B cell (primary cell): Measurements from ENCODE around the gene ZNF575. TPM values are rescaled to one million over a fixed set of nuclear protein-coding genes. Genes with fewer than 3 reads are reported as not detected.

Experiments used
- ATAC-seq: fragments of 200-7000 bp; cut with Tn5 transposase; one replicate; pipeline ENCODE4 v1.10.0; 2021; ENCODE audit warnings: low read depth, mild to moderate bottlenecking, moderate number of reproducible peaks, moderate library complexity
- CTCF ChIA-PET: fragments of 350-600 bp; sonication (Branson Sonifier 250); formaldehyde crosslinking; loops from one replicate; lab custom pipeline; 2021; ENCODE audit warnings: antibody characterized with exemption, inconsistent platforms; lab: Charles Lee
- POLR2A ChIA-PET: fragments of 350-600 bp; sonication (Branson Sonifier 250); formaldehyde crosslinking; loops from one replicate; lab custom pipeline; 2021; ENCODE audit warnings: antibody characterized with exemption; lab: Charles Lee
- DNase-seq: peaks from one replicate; pipeline ENCODE4 v3.0.0; 2013
- H2AFZ ChIP-seq: 2 replicates; pipeline ENCODE4 v1.6.1; 2012; ENCODE audit warnings: mild to moderate bottlenecking, low read depth, low read length; ENCODE audit not compliant: insufficient read depth, poor library complexity, severe bottlenecking
- H3K27ac ChIP-seq, 2 donors: 1 replicate in 1 of 2; 2 replicates in 1 of 2; pipeline ENCODE4 v1.5.1; 2012 to 2013; ENCODE audit warnings: low read length in 2 of 2, mild to moderate bottlenecking in 2 of 2, moderate library complexity in 1 of 2
- H3K27me3 ChIP-seq, 4 experiments: fragments of 200-600 bp in 1 of 4; sonication (generic) in 1 of 4; replicated peaks in 1 of 4; 1 replicate in 2 of 4; 2 replicates in 2 of 4; pipeline versions ENCODE4 v1.6.1 to v1.7.0; 2013 to 2016; ENCODE audit warnings: low read length in 3 of 4, mild to moderate bottlenecking in 2 of 4, mixed read lengths in 1 of 4, moderate library complexity in 1 of 4; ENCODE audit not compliant: insufficient read depth in 4 of 4, control insufficient read depth in 3 of 4; ENCODE audit errors: control extremely low read depth in 1 of 4
- H3K36me3 ChIP-seq, 2 experiments: replicated peaks in 1 of 2; 1 replicate in 1 of 2; 2 replicates in 1 of 2; pipeline versions ENCODE4 v1.6.1 to v1.7.1; 2013; ENCODE audit warnings: low read length in 1 of 2; ENCODE audit not compliant: insufficient read depth in 2 of 2, control insufficient read depth in 1 of 2; ENCODE audit errors: control extremely low read depth in 1 of 2, extremely low read depth in 1 of 2
- H3K4me1 ChIP-seq, 2 donors: fragments of 200-600 bp in 1 of 2; sonication (generic) in 1 of 2; 1 replicate in 1 of 2; 2 replicates in 1 of 2; pipeline versions ENCODE4 v1.5.1 to v1.6.1; 2013 to 2017; ENCODE audit warnings: low read length in 2 of 2; ENCODE audit not compliant: control insufficient read depth in 2 of 2, insufficient read depth in 2 of 2
- H3K4me2 ChIP-seq: replicated peaks from 2 replicates; pipeline ENCODE3; 2012; ENCODE audit warnings: mild to moderate bottlenecking, low read depth, low read length; ENCODE audit not compliant: poor library complexity, severe bottlenecking
- H3K4me3 ChIP-seq, 5 experiments: fragments of 200-600 bp in 1 of 5; sonication (generic) in 1 of 5; 1 replicate in 3 of 5; 2 replicates in 2 of 5; pipeline versions ENCODE4 v1.5.1 to v1.7.0; 2011 to 2016; ENCODE audit warnings: low read length in 4 of 5, mild to moderate bottlenecking in 4 of 5, low read depth in 2 of 5, control low read depth in 1 of 5, moderate library complexity in 1 of 5; ENCODE audit not compliant: insufficient read depth in 1 of 5; ENCODE audit errors: control extremely low read depth in 1 of 5, extremely low read depth in 1 of 5
- H3K79me2 ChIP-seq: fragments of 200-600 bp; sonication (generic); one replicate; pipeline ENCODE4 v1.6.0; 2016; ENCODE audit warnings: low read length; ENCODE audit not compliant: control insufficient read depth, insufficient read depth
- H3K9ac ChIP-seq: fragments of 200-600 bp; sonication (generic); 2 replicates; pipeline ENCODE4 v1.6.1; 2017; ENCODE audit warnings: mild to moderate bottlenecking, low read length, moderate library complexity
- H3K9me3 ChIP-seq, 3 donors: one replicate each; pipeline versions ENCODE4 v1.6.1 to v1.7.1; 2013; ENCODE audit warnings: low read length in 2 of 3; ENCODE audit not compliant: control insufficient read depth in 2 of 3, insufficient read depth in 1 of 3; ENCODE audit errors: control extremely low read depth in 1 of 3
- H4K20me1 ChIP-seq: 2 replicates; pipeline ENCODE4 v1.6.0; 2012; ENCODE audit warnings: mild to moderate bottlenecking, low read length; ENCODE audit not compliant: insufficient read depth, control insufficient read depth, poor library complexity, severe bottlenecking
- H3K27ac Mint-ChIP-seq: one replicate; pipeline ENCODE4 v1.8.0; 2021; ENCODE audit warnings: mixed read lengths
- H3K27me3 Mint-ChIP-seq: one replicate; pipeline ENCODE4 v1.8.0; 2021; ENCODE audit warnings: mixed read lengths
- H3K4me1 Mint-ChIP-seq: one replicate; pipeline ENCODE4 v1.8.0; 2021; ENCODE audit warnings: mixed read lengths
- H3K4me3 Mint-ChIP-seq: one replicate; pipeline ENCODE4 v1.8.0; 2021; ENCODE audit warnings: mixed read lengths
- H3K9me3 Mint-ChIP-seq: one replicate; pipeline ENCODE4 v1.8.0; 2022; ENCODE audit warnings: mixed read lengths; ENCODE audit not compliant: insufficient read depth
- EZH2 ChIP-seq: IDR thresholded peaks from 2 replicates; pipeline ENCODE4 v1.6.1; 2012; ENCODE audit warnings: borderline replicate concordance, low read depth, mild to moderate bottlenecking, moderate library complexity, low read length; ENCODE audit not compliant: insufficient read depth, poor library complexity, severe bottlenecking
- whole genome bisulfite sequencing: methylation state at CpG from one replicate; pipeline ENCODE4 v1.1.5; 2013; ENCODE audit warnings: missing lambda C conversion rate; ENCODE audit not compliant: insufficient coverage; 5-methylcytosine and 5-hydroxymethylcytosine counted together
- intact Hi-C: fragments of 100-400 bp; cut with micrococcal nuclease; formaldehyde crosslinking; loops from one replicate; pipeline ENCODE4 v1.10.0; 2022
- polyA plus RNA-seq: library from polyadenylated mRNA; depleted of rRNA; stranded (reverse); fragments of >200 nt; gene quantifications from 2 replicates; pipeline ENCODE4 v1.2.3, GENCODE V29; 2012
- total RNA-seq, 2 donors: library from RNA; stranded (reverse); fragments of 120-200 nt in 1 of 2; gene quantifications; 1 replicate in 1 of 2; 2 replicates in 1 of 2; pipeline versions ENCODE4 v1.2.3 to v1.2.4, GENCODE V29; 2013 to 2022
- TF ChIP-seq, protein P1 (sequence below): fragments of 200-600 bp; IDR thresholded peaks from one replicate; pipeline ENCODE4 v1.8.0; 2022; ENCODE audit warnings: antibody characterized with exemption, mild to moderate bottlenecking

ZNF575 gene
- total and polyA plus RNA-seq, 2 donors (not counting 1 experiment from before 2014, with no cell fraction given) = 2.3 to 4.0 TPM

DNA sequence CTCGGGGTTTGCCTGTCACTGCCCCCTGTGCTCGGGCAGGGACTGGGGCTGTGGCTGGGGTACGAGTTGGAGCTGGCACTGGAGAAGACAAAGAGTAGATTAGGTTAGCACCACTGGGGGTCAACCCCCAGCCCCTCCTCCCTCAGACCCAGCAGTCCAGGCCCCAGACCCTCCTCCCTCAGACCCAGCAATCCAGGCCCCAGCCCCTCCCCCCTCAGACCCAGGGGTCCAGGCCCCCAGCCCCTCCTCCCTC is 19.1 kb downstream of the ZNF575 start:
- Histone ChIP-seq H2AFZ (no peak overlapping the region), H3K27me3 (no peaks in the 10 kb centered on the region), H3K4me2 (no peak overlapping the region), H4K20me1 (peaks cover 28% of the 10 kb centered on the region), H3K79me2 (peaks cover 30% of the 10 kb centered on the region), H3K36me3 (peaks cover 7 to 66% of the 10 kb centered on the region in 2 experiments), H3K4me3 (no peak overlapping the region), H3K27ac (no peak overlapping the region), H3K9me3 (no peaks in the 10 kb centered on the region), H3K9ac (no peak overlapping the region), H3K4me1 (peaks cover 0 to 9% of the 10 kb centered on the region in 2 donors)
- ChIA-PET CTCF (interaction anchor here (0.6 to 8.9 kb wide), 2 partner anchors 28 to 42 kb away, joined by 3 to 126 read pairs; partner anchors contain the start of genes IRGQ and ZNF576), POLR2A (no interaction called here)
- TF ChIP-seq EZH2 = no peak
- TF ChIP-seq, protein P1, sequence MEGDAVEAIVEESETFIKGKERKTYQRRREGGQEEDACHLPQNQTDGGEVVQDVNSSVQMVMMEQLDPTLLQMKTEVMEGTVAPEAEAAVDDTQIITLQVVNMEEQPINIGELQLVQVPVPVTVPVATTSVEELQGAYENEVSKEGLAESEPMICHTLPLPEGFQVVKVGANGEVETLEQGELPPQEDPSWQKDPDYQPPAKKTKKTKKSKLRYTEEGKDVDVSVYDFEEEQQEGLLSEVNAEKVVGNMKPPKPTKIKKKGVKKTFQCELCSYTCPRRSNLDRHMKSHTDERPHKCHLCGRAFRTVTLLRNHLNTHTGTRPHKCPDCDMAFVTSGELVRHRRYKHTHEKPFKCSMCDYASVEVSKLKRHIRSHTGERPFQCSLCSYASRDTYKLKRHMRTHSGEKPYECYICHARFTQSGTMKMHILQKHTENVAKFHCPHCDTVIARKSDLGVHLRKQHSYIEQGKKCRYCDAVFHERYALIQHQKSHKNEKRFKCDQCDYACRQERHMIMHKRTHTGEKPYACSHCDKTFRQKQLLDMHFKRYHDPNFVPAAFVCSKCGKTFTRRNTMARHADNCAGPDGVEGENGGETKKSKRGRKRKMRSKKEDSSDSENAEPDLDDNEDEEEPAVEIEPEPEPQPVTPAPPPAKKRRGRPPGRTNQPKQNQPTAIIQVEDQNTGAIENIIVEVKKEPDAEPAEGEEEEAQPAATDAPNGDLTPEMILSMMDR = no peak
- Mint-ChIP-seq H3K4me3 (no peak overlapping the region), H3K27me3 (no peaks in the 10 kb centered on the region), H3K4me1 (peaks cover 7% of the 10 kb centered on the region), H3K9me3 (no peaks in the 10 kb centered on the region), H3K27ac (no peak overlapping the region)
- intact Hi-C loops = no loop called here
- ATAC-seq = no peak
- 80% methylated on average over 1 of the region's 3 CpGs for WGBS
- DNase-seq = no peak

DNA sequence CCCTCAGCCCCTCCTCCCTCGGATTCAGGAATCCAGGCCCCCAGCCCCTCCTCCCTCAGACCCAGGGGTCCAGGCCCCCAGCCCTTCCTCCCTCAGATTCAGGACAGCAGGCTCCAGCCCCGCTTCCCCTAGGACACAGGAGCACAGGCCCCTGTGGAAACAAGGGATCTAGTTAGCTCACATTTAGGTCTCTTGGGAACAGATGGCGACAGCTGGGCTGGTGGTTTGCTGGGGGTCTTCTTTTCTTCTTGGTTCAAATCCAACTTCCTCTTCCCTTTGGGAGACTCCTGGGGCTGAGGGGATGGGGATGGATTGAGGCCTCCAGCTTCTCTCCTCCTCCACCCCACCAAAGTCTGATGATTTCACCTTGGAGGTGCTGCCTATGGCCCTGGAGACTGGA is 19.6 kb downstream of the ZNF575 start:
- Mint-ChIP-seq H3K27ac (no peak overlapping the region), H3K27me3 (no peaks in the 10 kb centered on the region)
- WGBS = 40% methylated on average over 1 of the region's 3 CpGs

More for the DNA sequence above, 19.6 kb downstream of the ZNF575 start:
- Histone ChIP-seq H4K20me1 (peaks cover 28% of the 10 kb centered on the region), H3K79me2 (peaks cover 34% of the 10 kb centered on the region), H2AFZ (no peak overlapping the region), H3K9ac (no peak overlapping the region), H3K9me3 (no peaks in the 10 kb centered on the region), H3K4me2 (no peak overlapping the region), H3K27me3 (no peaks in the 10 kb centered on the region), H3K36me3 (peaks cover 7 to 65% of the 10 kb centered on the region in 2 experiments), H3K4me1 (peaks cover 0 to 9% of the 10 kb centered on the region in 2 donors), H3K27ac (no peak overlapping the region), H3K4me3 (no peak overlapping the region)
- ChIA-PET POLR2A (interaction anchor here (0.8 kb wide), 1 partner anchor 18 kb away, joined by 9 read pairs; no protein-coding TSS in a partner anchor), CTCF (interaction anchor here (0.6 to 8.9 kb wide), 5 partner anchors 22 to 105 kb away, joined by 3 to 126 read pairs (median 5); partner anchors contain the start of genes IRGQ, PINLYP, XRCC1 and ZNF576)
- no peak for ATAC-seq
- Mint-ChIP-seq H3K4me3 (no peak overlapping the region), H3K4me1 (peaks cover 7% of the 10 kb centered on the region), H3K9me3 (no peaks in the 10 kb centered on the region)
- intact Hi-C loops = no loop called here
- no peak for DNase-seq
- TF ChIP-seq EZH2 = no peak
- TF ChIP-seq, protein P1 = no peak
